A673 (cell line): ENCODE results near the gene OBP2B.

Source experiments
- EZH2 ChIP-seq: fragments of 200-600 bp; sonication (generic); IDR thresholded peaks from 2 replicates; pipeline ENCODE4 v1.6.1; 2017; ENCODE audit warnings: borderline replicate concordance, low read depth, mild to moderate bottlenecking, mixed read lengths, antibody characterized with exemption, low read length; ENCODE audit not compliant: poor library complexity, severe bottlenecking
- TF ChIP-seq, protein P1 (sequence below): fragments of 300-800, 200-600 bp; sonication (generic); conservative IDR thresholded peaks from 2 replicates; pipeline ENCODE4 v1.5.1; 2017; ENCODE audit warnings: low read depth, mild to moderate bottlenecking, antibody characterized with exemption, low read length, moderate library complexity, mixed read lengths

DNA sequence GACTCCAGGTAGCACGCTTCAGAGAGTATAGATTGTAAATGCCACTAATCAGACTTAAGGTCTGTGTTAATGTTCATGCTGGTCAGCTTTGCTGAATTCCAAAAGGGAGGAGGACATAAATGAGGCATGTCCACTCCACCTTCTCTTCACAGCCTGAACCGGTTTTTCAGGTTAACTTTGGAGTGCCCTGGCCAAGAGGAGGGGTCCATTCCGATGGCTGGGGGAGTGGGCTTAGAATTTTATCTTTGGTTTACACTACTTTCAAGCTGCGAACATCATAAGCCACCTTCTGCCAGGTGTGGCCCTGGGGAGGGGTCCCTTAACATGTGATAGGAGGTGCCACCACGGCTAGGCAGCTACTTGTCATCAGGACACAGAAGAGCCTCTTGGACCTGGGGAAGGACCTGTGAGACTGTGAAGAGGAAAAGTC, 41.7 kb upstream of the OBP2B start:
- TF ChIP-seq, protein P1, sequence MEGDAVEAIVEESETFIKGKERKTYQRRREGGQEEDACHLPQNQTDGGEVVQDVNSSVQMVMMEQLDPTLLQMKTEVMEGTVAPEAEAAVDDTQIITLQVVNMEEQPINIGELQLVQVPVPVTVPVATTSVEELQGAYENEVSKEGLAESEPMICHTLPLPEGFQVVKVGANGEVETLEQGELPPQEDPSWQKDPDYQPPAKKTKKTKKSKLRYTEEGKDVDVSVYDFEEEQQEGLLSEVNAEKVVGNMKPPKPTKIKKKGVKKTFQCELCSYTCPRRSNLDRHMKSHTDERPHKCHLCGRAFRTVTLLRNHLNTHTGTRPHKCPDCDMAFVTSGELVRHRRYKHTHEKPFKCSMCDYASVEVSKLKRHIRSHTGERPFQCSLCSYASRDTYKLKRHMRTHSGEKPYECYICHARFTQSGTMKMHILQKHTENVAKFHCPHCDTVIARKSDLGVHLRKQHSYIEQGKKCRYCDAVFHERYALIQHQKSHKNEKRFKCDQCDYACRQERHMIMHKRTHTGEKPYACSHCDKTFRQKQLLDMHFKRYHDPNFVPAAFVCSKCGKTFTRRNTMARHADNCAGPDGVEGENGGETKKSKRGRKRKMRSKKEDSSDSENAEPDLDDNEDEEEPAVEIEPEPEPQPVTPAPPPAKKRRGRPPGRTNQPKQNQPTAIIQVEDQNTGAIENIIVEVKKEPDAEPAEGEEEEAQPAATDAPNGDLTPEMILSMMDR = no peak
- TF ChIP-seq EZH2 = no peak
